ENCODE measurements around the gene FAM167B. TPM values are rescaled to one million over a fixed set of nuclear protein-coding genes. Genes with fewer than 3 reads are reported as not detected.
A peak's percentile ranks its signal among the peaks of the same experiment; 100 is the strongest.

FAM167B gene
- total and polyA plus RNA-seq, 2 of the 4 experiments (the other 2 are of a cell fraction) = 0.18 to 0.53 TPM

DNA sequence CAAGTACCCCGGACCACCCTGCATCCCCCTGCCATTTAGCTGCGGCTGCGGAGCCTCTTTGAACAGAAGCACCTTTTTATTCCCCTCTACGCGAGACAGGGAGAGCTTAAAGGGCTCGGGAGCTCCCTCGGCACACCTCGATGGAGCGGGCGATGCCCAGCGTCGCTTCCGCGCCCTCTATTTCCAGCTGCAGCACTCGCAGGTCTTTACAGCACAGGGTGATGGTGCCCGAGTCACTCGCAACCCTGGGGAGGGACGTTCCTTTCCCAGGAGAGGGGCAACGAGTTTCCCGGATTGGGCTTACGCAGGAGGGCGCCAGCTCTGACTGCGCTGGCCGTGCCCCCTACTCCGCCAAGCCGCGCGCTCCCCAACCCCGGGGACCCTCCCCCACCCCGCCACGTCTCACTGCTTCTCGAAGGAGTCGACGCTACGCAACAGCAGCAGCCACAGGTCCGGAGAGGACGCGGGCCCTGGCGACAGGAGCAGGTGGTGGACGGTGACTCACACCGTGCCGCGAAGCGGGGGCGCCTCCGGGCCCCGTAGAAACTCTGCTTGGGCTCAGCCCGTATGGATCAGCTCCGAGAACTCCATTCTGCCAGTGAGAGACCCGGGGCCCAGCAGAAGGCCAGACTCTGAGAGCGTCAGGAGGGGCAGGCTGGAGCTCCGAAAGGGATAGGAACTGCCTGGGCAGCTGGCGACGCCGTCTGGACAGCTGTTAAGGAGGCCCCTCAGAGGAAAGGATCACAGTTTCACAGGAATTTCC is 5.8 kb upstream of the FAM167B start:
- no peaks in the 10 kb centered on the region for H4K20me1 ChIP-seq (ENCODE audit: insufficient read depth, low read length)
- no peaks in the 10 kb centered on the region for H3K27me3 ChIP-seq (ENCODE audit: control insufficient read depth, insufficient read depth, low read length)
- peak overlapping the region; percentile 42 for H3K18ac ChIP-seq (ENCODE audit: low read depth, low read length)
- H2BK15ac ChIP-seq (ENCODE audit: low read depth, low read length) = peak overlapping the region; percentile 42; the same call in 2 of the 3 replicates
- POLR2A ChIA-PET (ENCODE audit: unreplicated experiment) = no interaction called here
- ATAC-seq (ENCODE audit: low read depth) (peak; percentile 57), DNase-seq (peak; percentile 66)
- H3K27ac ChIP-seq (ENCODE audit: insufficient read depth, low read length) = peak overlapping the region; percentile 45
- H3K9me1 ChIP-seq (ENCODE audit: insufficient read depth, low read length) = 0 out of 2 replicates have a peak, but pooled peaks cover 11% of the 10 kb centered on the region
- peak overlapping the region; percentile 84 for H3K4ac ChIP-seq (ENCODE audit: low read depth, low read length)
- peak overlapping the region; percentile 79 for H4K91ac ChIP-seq (ENCODE audit: insufficient read depth, low read depth, low read length)
- peaks cover 0 to 29% of the 10 kb centered on the region in 2 experiments; a peak in 2 of 4 replicates for H3K79me1 ChIP-seq (ENCODE audit: low read depth in 1 of 2, low read length in 2 of 2)
- H4K5ac ChIP-seq (ENCODE audit: low read depth, low read length) = peak overlapping the region; percentile 89
- intact Hi-C loops (cut with micrococcal nuclease) (loop anchor here (5.0 kb wide), 2 partner anchors 71 to 91 kb away; no protein-coding TSS in a partner anchor), in situ Hi-C loops (cut with MboI; ENCODE audit: low sequenced_read_pairs) (no loop called here), dilution Hi-C loops (cut with HindIII; ENCODE audit: low sequenced_read_pairs, unreplicated experiment) (no loop called here)
- H4K8ac ChIP-seq (ENCODE audit: low read depth in 2 of 2, low read length in 2 of 2) = peak overlapping the region; percentile 87 to 89
- peak overlapping the region; percentile 32; the same call in 1 of the 2 replicates for H2AK5ac ChIP-seq (ENCODE audit: low read depth, low read length)
- peak overlapping the region; percentile 41 for H2BK20ac ChIP-seq (ENCODE audit: low read depth, low read length)
- H3K4me1 ChIP-seq (ENCODE audit: control insufficient read depth, insufficient read depth, low read length) = peaks cover 7% of the 10 kb centered on the region
- peak overlapping the region; percentile 51 for H3K4me3 ChIP-seq (ENCODE audit: insufficient read depth, low read depth, low read length)
- CTCF ChIA-PET = interaction anchor here (0.6 to 1.9 kb wide), 5 partner anchors 8 to 75 kb away, joined by 3 to 6 read pairs (median 4); no protein-coding TSS in a partner anchor
- H3K9me3 ChIP-seq (ENCODE audit: control insufficient read depth, insufficient read depth, low read length) = no peaks in the 10 kb centered on the region
- WGBS, 2 experiments (ENCODE audit: extremely low coverage in 2 of 2, insufficient read length in 1 of 2) = 2% methylated on average over 30 of the region's 55 CpGs; no CpG with 5 or more reads in 1 of the 2 experiments
- peak overlapping the region; percentile 72 for H2BK120ac ChIP-seq (ENCODE audit: low read depth, low read length)
- peak overlapping the region; percentile 86 for H3K4me2 ChIP-seq (ENCODE audit: low read depth, low read length)
- H3K56ac ChIP-seq (ENCODE audit: extremely low read depth, insufficient read depth, low read length) = peak overlapping the region; percentile 56; the same call in 1 of the 2 replicates
- H2BK5ac ChIP-seq (ENCODE audit: low read depth, low read length, poor library complexity, severe bottlenecking) = peak overlapping the region; percentile 0
- H2AK9ac ChIP-seq (replicated peaks; ENCODE audit: low read depth, low read length, poor library complexity) = peak overlapping the region; percentile 97
- H3K23ac ChIP-seq (ENCODE audit: low read depth, low read length) = peak overlapping the region; percentile 93
- H3K14ac ChIP-seq (replicated peaks; ENCODE audit: low read depth, low read length) = peak overlapping the region; percentile 93
- no peaks in the 10 kb centered on the region for H3K36me3 ChIP-seq (ENCODE audit: control insufficient read depth, insufficient read depth, low read length)
- H3K9ac ChIP-seq (ENCODE audit: low read depth, low read length) = peak overlapping the region; percentile 66
- H2AFZ ChIP-seq (replicated peaks; ENCODE audit: low read length, poor library complexity) = peak overlapping the region; percentile 89
- no TSS peak for BruUV-seq (replicated peaks)
- TF ChIP-seq, protein P1, sequence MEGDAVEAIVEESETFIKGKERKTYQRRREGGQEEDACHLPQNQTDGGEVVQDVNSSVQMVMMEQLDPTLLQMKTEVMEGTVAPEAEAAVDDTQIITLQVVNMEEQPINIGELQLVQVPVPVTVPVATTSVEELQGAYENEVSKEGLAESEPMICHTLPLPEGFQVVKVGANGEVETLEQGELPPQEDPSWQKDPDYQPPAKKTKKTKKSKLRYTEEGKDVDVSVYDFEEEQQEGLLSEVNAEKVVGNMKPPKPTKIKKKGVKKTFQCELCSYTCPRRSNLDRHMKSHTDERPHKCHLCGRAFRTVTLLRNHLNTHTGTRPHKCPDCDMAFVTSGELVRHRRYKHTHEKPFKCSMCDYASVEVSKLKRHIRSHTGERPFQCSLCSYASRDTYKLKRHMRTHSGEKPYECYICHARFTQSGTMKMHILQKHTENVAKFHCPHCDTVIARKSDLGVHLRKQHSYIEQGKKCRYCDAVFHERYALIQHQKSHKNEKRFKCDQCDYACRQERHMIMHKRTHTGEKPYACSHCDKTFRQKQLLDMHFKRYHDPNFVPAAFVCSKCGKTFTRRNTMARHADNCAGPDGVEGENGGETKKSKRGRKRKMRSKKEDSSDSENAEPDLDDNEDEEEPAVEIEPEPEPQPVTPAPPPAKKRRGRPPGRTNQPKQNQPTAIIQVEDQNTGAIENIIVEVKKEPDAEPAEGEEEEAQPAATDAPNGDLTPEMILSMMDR (conservative IDR thresholded peaks at IDR 0.05; ENCODE audit: low read depth, low read length) = 0 out of 2 replicates have a peak, but pooled peaks have one; percentile 10
- TF ChIP-seq FOS (IDR thresholded peaks at IDR 0.05; ENCODE audit: low read depth, low read length) = peak; percentile 75; the same call in 1 of the 2 replicates
- no peak for TF ChIP-seq BHLHE40 (IDR thresholded peaks at IDR 0.05; ENCODE audit: low read depth, low read length)
- TF ChIP-seq MAFK (IDR thresholded peaks at IDR 0.05; ENCODE audit: low read depth, low read length) = no peak
- peak; percentile 45; the same call in 1 of the 2 replicates for TF ChIP-seq CEBPB (IDR thresholded peaks at IDR 0.05; ENCODE audit: low read depth, low read length)
- TF ChIP-seq MAZ (IDR thresholded peaks at IDR 0.05; ENCODE audit: borderline replicate concordance, low read depth, low read length) = peak; percentile 61
- peak; percentile 51; the same call in 1 of the 2 replicates for TF ChIP-seq POLR2A (IDR thresholded peaks at IDR 0.05; ENCODE audit: low read depth, low read length)
- TF ChIP-seq MXI1 (IDR thresholded peaks at IDR 0.05; ENCODE audit: borderline replicate concordance, low read depth, low read length) = no peak
- TF ChIP-seq RFX5 (IDR thresholded peaks at IDR 0.05; ENCODE audit: low read depth, low read length) = no peak
- TF ChIP-seq, protein P2, sequence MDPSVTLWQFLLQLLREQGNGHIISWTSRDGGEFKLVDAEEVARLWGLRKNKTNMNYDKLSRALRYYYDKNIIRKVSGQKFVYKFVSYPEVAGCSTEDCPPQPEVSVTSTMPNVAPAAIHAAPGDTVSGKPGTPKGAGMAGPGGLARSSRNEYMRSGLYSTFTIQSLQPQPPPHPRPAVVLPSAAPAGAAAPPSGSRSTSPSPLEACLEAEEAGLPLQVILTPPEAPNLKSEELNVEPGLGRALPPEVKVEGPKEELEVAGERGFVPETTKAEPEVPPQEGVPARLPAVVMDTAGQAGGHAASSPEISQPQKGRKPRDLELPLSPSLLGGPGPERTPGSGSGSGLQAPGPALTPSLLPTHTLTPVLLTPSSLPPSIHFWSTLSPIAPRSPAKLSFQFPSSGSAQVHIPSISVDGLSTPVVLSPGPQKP (IDR thresholded peaks at IDR 0.05; ENCODE audit: borderline replicate concordance, low read depth, low read length) = no peak
- TF ChIP-seq RCOR1 (IDR thresholded peaks at IDR 0.05; ENCODE audit: insufficient replicate concordance, low read length) = peak; percentile 52
- no peak for TF ChIP-seq NFE2L2 (IDR thresholded peaks at IDR 0.05; ENCODE audit: low read depth, low read length)
- TF ChIP-seq SMC3 (IDR thresholded peaks at IDR 0.05; ENCODE audit: low read depth, low read length) = peak; percentile 11; the same call in 1 of the 2 replicates

All from IMR-90 (cell line).